H9 (cell line): ENCODE results near the gene DUSP21. TPM values are rescaled to one million over a fixed set of nuclear protein-coding genes. Genes with fewer than 3 reads are reported as not detected.

Source experiments
- DNase-seq: peaks from one replicate; pipeline ENCODE4 v3.0.0-alpha.2; 2017
- H2AFZ ChIP-seq: one replicate; pipeline ENCODE4 v1.6.1; 2013; ENCODE audit warnings: mild to moderate bottlenecking, low read length, control low read depth, moderate library complexity
- H2AK5ac ChIP-seq: 2 replicates; pipeline ENCODE4 v1.6.1; 2013; ENCODE audit warnings: low read length, control low read depth, mixed read lengths; ENCODE audit not compliant: insufficient read length
- H2BK120ac ChIP-seq: one replicate; pipeline ENCODE4 v1.6.1; 2013; ENCODE audit warnings: low read depth, mild to moderate bottlenecking, low read length, control low read depth, inconsistent platforms; ENCODE audit not compliant: poor library complexity, severe bottlenecking
- H2BK12ac ChIP-seq: 2 replicates; pipeline ENCODE4 v1.6.1; 2013; ENCODE audit warnings: low read length, control low read depth, mixed read lengths, low read depth; ENCODE audit not compliant: insufficient read length
- H2BK15ac ChIP-seq: 2 replicates; pipeline ENCODE4 v1.6.1; 2013; ENCODE audit warnings: low read depth, low read length, control low read depth
- H2BK20ac ChIP-seq: one replicate; pipeline ENCODE4 v1.6.1; 2013; ENCODE audit warnings: low read depth, mild to moderate bottlenecking, low read length, control low read depth, inconsistent platforms; ENCODE audit not compliant: poor library complexity, severe bottlenecking
- H2BK5ac ChIP-seq: 2 replicates; pipeline ENCODE4 v1.6.1; 2013; ENCODE audit warnings: low read length, control low read depth, mixed read lengths; ENCODE audit not compliant: insufficient read length
- H3K14ac ChIP-seq: 2 replicates; pipeline ENCODE4 v1.6.1; 2013; ENCODE audit warnings: low read length, control low read depth; ENCODE audit not compliant: insufficient read depth
- H3K18ac ChIP-seq: 2 replicates; pipeline ENCODE4 v1.6.1; 2013; ENCODE audit warnings: low read depth, mild to moderate bottlenecking, mixed read lengths, low read length, control low read depth; ENCODE audit not compliant: insufficient read length
- H3K23ac ChIP-seq: 2 replicates; pipeline ENCODE4 v1.6.1; 2013; ENCODE audit warnings: low read length, control low read depth, mixed read lengths, low read depth; ENCODE audit not compliant: insufficient read length
- H3K23me2 ChIP-seq: 2 replicates; pipeline ENCODE4 v1.6.1; 2013; ENCODE audit warnings: low read depth, mild to moderate bottlenecking, mixed read lengths, low read length, control low read depth; ENCODE audit not compliant: insufficient read length, poor library complexity, severe bottlenecking
- H3K27ac ChIP-seq: 2 replicates; pipeline ENCODE4 v1.5.1; 2013; ENCODE audit warnings: low read length, control low read depth, mixed read lengths, low read depth; ENCODE audit not compliant: insufficient read length
- H3K27me3 ChIP-seq: 2 replicates; pipeline ENCODE4 v1.6.1; 2013; ENCODE audit warnings: low read length, control low read depth, inconsistent platforms; ENCODE audit not compliant: insufficient read depth
- H3K4ac ChIP-seq: 2 replicates; pipeline ENCODE4 v1.6.1; 2013; ENCODE audit warnings: low read depth, mild to moderate bottlenecking, control low read depth, inconsistent platforms, low read length, moderate library complexity
- H3K4me1 ChIP-seq: 2 replicates; pipeline ENCODE4 v1.6.1; 2013; ENCODE audit warnings: low read length, control low read depth, inconsistent platforms; ENCODE audit not compliant: insufficient read depth
- H3K4me2 ChIP-seq: 2 replicates; pipeline ENCODE4 v1.6.1; 2013; ENCODE audit warnings: low read length, control low read depth, mixed read lengths; ENCODE audit not compliant: insufficient read length, insufficient read depth
- H3K56ac ChIP-seq: 2 replicates; pipeline ENCODE4 v1.6.1; 2013; ENCODE audit warnings: low read depth, mild to moderate bottlenecking, mixed read lengths, low read length, control low read depth; ENCODE audit not compliant: insufficient read length
- H3K79me1 ChIP-seq: 2 replicates; pipeline ENCODE4 v1.6.1; 2013; ENCODE audit warnings: low read depth, mild to moderate bottlenecking, moderate library complexity, low read length, control low read depth, inconsistent platforms; ENCODE audit not compliant: insufficient read depth, poor library complexity, severe bottlenecking
- H3K79me2 ChIP-seq: 2 replicates; pipeline ENCODE4 v1.6.1; 2013; ENCODE audit warnings: low read length, control low read depth, inconsistent platforms; ENCODE audit not compliant: insufficient read depth
- H3K9ac ChIP-seq: 2 replicates; pipeline ENCODE4 v1.6.1; 2013; ENCODE audit warnings: low read length, control low read depth, mixed read lengths; ENCODE audit not compliant: insufficient read length; ENCODE audit errors: extremely low read depth
- H3K9me3 ChIP-seq: one replicate; pipeline ENCODE4 v1.6.1; 2013; ENCODE audit warnings: low read depth, low read length, inconsistent platforms; ENCODE audit not compliant: control insufficient read depth
- H3T11ph ChIP-seq: one replicate; pipeline ENCODE4 v1.6.1; 2013; ENCODE audit warnings: mild to moderate bottlenecking, low read length, control low read depth, inconsistent platforms
- H4K20me1 ChIP-seq: one replicate; pipeline ENCODE4 v1.6.1; 2013; ENCODE audit not compliant: control insufficient read depth, insufficient read length, insufficient read depth
- H4K5ac ChIP-seq: 2 replicates; pipeline ENCODE4 v1.6.1; 2013; ENCODE audit warnings: low read depth, mild to moderate bottlenecking, mixed read lengths, low read length, control low read depth; ENCODE audit not compliant: insufficient read length
- H4K8ac ChIP-seq: replicated peaks from 2 replicates; pipeline ENCODE4 v1.6.1; 2013; ENCODE audit warnings: low read length, control low read depth, mixed read lengths, low read depth; ENCODE audit not compliant: insufficient read length
- H4K91ac ChIP-seq: 2 replicates; pipeline ENCODE4 v1.6.1; 2013; ENCODE audit warnings: low read depth, mild to moderate bottlenecking, moderate library complexity, mixed read lengths, low read length, control low read depth; ENCODE audit not compliant: insufficient read length
- H3K27ac Mint-ChIP-seq, 3 experiments: 2 replicates in 2 of 3; 3 replicates in 1 of 3; pipeline ENCODE4 v1.8.0; 2020 to 2021; ENCODE audit warnings: mixed read lengths in 3 of 3, mild to moderate bottlenecking in 1 of 3, moderate library complexity in 1 of 3
- H3K27me3 Mint-ChIP-seq: 2 replicates; pipeline ENCODE4 v1.8.0; 2021; ENCODE audit warnings: low read depth, mild to moderate bottlenecking, moderate library complexity, mixed read lengths
- H3K36me3 Mint-ChIP-seq, 3 experiments: 2 replicates in 2 of 3; 3 replicates in 1 of 3; pipeline ENCODE4 v1.8.0; 2020 to 2021; ENCODE audit warnings: low read depth in 3 of 3, mixed read lengths in 3 of 3; ENCODE audit not compliant: insufficient read depth in 1 of 3
- H3K4me1 Mint-ChIP-seq, 2 experiments: 2 replicates each; pipeline ENCODE4 v1.8.0; 2020; ENCODE audit warnings: mixed read lengths in 2 of 2
- H3K4me3 Mint-ChIP-seq, 2 experiments: 2 replicates in 1 of 2; 3 replicates in 1 of 2; pipeline ENCODE4 v1.8.0; 2020 to 2021; ENCODE audit warnings: mild to moderate bottlenecking in 2 of 2, mixed read lengths in 2 of 2, moderate library complexity in 1 of 2
- H3K9me3 Mint-ChIP-seq, 2 experiments: 2 replicates in 1 of 2; 3 replicates in 1 of 2; pipeline ENCODE4 v1.8.0; 2020; ENCODE audit warnings: mild to moderate bottlenecking in 2 of 2, mixed read lengths in 2 of 2, moderate library complexity in 1 of 2
- WGBS: extraction: QIAGEN DNeasy Blood & Tissue Kit; methylation state at CpG from one replicate; pipeline ENCODE4 v1.1.7; 2013; ENCODE audit warnings: missing lambda C conversion rate, low lambda C conversion rate, mixed read lengths; ENCODE audit not compliant: insufficient read length; ENCODE audit errors: extremely low coverage; 5-methylcytosine and 5-hydroxymethylcytosine counted together
- total RNA-seq: library from RNA; stranded (reverse); gene quantifications from 2 replicates; pipeline ENCODE4 v1.2.1, GENCODE V29; 2021
- TF ChIP-seq, protein P1 (sequence below): fragments of 200-600 bp; sonication (generic); conservative IDR thresholded peaks from 3 replicates; pipeline ENCODE4 v1.8.0; 2021; ENCODE audit warnings: antibody characterized with exemption, mild to moderate bottlenecking

Gene DUSP21
- total RNA-seq, 1 experiment from 2014 or later, result not detected

GRCh38 chrX:44829832-44830231 lies 14.0 kb upstream of the DUSP21 start:
- DNase-seq, result no peak
- no peak overlapping the region for H2BK20ac ChIP-seq
- no peaks in the 10 kb centered on the region; a peak in 1 of 7 replicates for H3K36me3 Mint-ChIP-seq
- H3T11ph ChIP-seq, result no peak overlapping the region
- H2BK12ac ChIP-seq, result no peak overlapping the region
- H3K9me3 ChIP-seq, result peaks cover 21% of the 10 kb centered on the region
- H2BK15ac ChIP-seq, result no peak overlapping the region
- no peak overlapping the region for H3K18ac ChIP-seq
- H4K20me1 ChIP-seq, result no peaks in the 10 kb centered on the region
- H3K14ac ChIP-seq, result no peak overlapping the region
- H3K56ac ChIP-seq, result no peak overlapping the region
- TF ChIP-seq, protein P1, sequence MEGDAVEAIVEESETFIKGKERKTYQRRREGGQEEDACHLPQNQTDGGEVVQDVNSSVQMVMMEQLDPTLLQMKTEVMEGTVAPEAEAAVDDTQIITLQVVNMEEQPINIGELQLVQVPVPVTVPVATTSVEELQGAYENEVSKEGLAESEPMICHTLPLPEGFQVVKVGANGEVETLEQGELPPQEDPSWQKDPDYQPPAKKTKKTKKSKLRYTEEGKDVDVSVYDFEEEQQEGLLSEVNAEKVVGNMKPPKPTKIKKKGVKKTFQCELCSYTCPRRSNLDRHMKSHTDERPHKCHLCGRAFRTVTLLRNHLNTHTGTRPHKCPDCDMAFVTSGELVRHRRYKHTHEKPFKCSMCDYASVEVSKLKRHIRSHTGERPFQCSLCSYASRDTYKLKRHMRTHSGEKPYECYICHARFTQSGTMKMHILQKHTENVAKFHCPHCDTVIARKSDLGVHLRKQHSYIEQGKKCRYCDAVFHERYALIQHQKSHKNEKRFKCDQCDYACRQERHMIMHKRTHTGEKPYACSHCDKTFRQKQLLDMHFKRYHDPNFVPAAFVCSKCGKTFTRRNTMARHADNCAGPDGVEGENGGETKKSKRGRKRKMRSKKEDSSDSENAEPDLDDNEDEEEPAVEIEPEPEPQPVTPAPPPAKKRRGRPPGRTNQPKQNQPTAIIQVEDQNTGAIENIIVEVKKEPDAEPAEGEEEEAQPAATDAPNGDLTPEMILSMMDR, result no peak
- no peak overlapping the region for H2AK5ac ChIP-seq
- no peaks in the 10 kb centered on the region for H3K4me1 Mint-ChIP-seq
- H3K27ac Mint-ChIP-seq, result no peak overlapping the region
- no peaks in the 10 kb centered on the region for H3K27me3 ChIP-seq
- H3K4me1 ChIP-seq, result no peaks in the 10 kb centered on the region
- H3K4ac ChIP-seq, result no peak overlapping the region
- H2BK5ac ChIP-seq, result no peak overlapping the region
- H3K27ac ChIP-seq, result no peak overlapping the region
- H2AFZ ChIP-seq, result no peak overlapping the region
- no peak overlapping the region for H4K8ac ChIP-seq
- H3K23me2 ChIP-seq, result no peaks in the 10 kb centered on the region
- no peaks in the 10 kb centered on the region for H3K79me2 ChIP-seq
- H4K91ac ChIP-seq, result no peak overlapping the region
- H3K9me3 Mint-ChIP-seq, result peaks cover 26 to 30% of the 10 kb centered on the region in 2 experiments
- H4K5ac ChIP-seq, result no peak overlapping the region
- no peak overlapping the region for H3K23ac ChIP-seq
- H3K79me1 ChIP-seq, result no peaks in the 10 kb centered on the region
- no peak overlapping the region for H2BK120ac ChIP-seq
- WGBS, result no CpG with 5 or more reads among the region's 2 CpGs
- H3K4me3 Mint-ChIP-seq, result no peak overlapping the region
- H3K27me3 Mint-ChIP-seq, result peaks cover 2% of the 10 kb centered on the region; the same call in 1 of the 2 replicates
- H3K4me2 ChIP-seq, result no peak overlapping the region
- no peak overlapping the region for H3K9ac ChIP-seq
